NCI-H187 treated with DMSO at 0.1 percent for 48 hours (cell line): ENCODE results near the gene MYCBPAP.

Experiments used
- DNase-seq: peaks from one replicate; lab custom pipeline; 2025; lab: John Stamatoyannopoulos, UW

Gene MYCBPAP

DNA sequence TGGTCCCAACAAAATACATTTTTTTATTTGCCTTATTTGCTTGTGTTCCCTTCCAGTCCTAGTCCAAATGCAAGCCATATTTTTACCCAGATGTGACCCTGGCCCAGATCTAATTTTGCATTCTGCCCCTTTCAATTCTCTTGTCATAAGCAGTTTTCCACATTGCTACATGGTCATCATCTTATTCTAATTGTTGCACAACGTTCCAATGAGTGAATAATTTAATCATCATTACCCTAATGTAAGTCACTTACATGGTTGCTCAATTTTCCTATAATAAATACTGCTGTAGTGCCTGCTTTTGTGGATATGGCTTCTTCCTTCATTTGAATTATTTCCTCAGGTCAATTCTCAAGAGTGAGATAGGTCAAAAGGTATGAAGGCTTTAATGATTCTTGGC lies 16.7 kb upstream of the MYCBPAP start:
- DNase-seq = no peak

DNA sequence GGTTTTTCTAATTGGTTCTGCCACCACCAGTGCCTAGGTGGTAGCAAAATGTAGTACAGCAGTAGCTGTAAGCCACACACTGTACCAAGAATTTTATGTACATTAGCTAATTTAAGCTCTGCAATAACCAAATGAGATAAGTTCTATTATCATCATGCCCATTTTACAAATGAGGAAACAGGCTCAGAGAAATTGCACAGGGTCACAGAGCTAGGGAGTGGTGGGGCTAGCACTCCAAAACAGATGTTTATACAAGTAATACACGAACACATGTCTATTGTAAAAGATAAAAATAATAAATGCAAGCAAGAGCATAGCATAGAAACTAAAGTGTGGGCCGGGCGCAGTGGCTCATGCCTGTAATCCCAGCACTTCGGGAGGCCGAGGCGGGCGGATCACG lies 16.0 kb upstream of the MYCBPAP start:
- DNase-seq = no peak

DNA sequence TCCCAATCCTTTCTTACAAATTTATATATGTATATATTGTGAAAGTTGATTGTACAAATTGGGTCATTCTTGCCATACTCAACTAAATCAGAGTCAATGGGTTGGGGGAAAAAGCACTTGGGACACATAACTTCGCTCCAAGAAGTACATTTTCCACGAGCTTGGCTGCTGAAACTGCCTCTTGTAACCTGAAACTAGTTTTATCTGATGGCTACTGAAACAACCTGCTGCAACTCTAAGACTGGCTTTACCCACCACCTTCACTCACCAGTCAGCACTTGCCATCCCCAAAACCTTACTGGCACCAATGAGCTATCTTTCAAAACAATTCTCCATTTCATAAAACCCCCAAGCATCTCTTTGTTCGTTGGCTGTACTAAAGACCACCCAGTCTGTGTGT lies 14.5 kb upstream of the MYCBPAP start:
- DNase-seq = no peak

DNA sequence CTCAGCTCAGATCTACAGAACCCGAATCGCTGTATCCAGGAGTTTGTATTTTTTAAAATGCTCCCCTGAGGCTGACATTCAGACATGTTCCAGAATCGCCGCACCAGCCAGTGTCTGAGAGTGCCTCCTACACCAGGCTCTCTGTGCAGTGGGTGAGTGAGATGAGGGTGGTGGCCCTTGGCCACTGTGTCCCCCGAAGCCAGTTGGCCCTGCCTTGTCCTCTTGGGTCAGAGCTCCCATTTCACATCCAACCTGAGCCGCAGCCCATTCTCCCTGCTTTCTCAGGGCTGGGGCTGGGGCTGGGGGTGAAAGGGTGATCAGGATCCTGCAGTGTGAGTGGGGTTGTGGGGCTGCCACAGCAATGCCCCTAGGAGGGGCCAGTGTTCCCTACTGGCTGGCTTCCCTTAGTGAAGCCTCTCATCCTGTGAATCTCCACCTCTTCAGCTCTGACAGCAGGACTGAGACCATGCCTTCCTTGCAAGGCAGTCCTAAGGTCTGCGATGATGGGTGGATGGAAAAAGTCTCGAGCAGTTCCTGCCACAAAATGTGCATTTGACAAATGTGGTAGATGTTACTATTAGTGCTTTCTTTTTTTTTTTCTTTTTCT lies 12.9 kb upstream of the MYCBPAP start:
- no peak for DNase-seq

DNA sequence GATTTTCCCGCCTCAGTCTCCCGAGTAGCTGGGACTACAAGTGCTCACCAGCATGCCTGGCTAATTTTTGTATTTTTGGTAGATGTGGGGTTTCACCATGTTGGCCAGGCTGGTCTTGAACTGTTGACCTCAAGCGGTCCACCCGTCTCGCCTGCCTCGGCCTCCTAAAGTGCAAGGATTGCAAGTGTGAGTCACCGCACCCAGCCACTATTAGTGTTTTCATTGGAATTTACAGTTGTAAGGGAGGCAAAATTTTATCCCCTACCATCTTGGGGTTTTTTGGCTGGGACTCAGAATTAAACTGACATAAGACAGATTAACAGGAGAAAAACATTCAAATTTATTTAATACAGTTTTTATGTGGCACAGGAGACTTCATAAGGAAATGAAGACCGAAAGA lies 12.3 kb upstream of the MYCBPAP start:
- DNase-seq = no peak

DNA sequence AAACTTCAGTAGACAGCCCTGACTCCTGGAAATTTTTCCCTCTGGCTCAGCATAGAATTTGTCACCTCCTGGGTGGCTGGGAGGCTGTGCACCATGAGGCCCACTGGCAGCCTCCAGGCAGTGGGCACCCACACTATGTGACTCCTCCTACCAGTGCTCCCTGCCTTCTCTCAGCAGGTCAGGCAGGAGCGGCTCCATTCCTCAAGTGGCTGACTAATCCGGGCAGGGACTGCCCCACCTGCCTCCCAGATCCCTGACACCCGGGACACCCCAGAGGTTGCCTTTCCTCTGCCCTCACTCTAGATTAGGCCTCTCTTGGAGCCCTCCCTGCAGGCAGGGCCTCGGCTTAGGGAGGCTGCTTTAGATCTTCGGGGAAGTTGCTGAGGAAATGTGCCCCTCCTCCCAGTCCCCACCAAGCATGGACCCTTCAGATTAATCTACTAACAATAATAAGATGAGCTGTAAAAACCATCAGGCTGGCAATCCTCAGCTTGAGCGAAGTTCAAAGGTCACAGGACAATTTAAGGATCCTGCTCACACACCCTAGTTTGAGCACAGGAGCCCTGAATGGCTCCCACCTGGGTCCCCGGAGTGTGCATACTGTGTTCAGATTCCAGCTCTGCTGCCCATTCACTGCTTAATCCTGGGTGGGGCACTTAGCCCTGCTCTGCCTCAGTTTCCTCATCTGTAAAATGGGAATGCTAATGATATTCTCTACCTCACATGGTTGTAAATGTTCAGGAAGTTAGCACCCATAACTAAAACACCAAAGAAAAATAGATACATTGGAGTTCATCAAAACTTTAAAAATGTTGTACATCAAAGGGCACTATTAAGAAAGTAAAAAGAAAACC lies 10.0 kb upstream of the MYCBPAP start:
- DNase-seq = no peak

DNA sequence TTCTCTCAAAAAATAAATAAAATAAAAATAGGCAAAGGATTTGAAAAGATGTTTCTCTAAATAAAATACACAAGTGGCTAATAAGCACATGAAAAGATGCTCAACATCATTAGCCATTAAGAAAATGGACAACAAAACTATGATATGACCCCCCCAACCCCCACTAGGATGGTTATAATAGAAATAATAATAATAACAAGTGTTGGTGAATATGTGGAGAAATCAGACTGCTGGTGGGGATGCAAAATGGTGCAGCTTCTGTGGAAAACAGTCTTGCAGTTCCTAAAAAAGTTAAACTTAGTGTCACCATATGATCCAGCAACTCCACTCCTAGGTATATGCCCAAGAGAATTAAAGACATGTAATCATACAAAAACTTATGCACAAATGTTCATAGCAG lies 9.0 kb upstream of the MYCBPAP start:
- no peak for DNase-seq

DNA sequence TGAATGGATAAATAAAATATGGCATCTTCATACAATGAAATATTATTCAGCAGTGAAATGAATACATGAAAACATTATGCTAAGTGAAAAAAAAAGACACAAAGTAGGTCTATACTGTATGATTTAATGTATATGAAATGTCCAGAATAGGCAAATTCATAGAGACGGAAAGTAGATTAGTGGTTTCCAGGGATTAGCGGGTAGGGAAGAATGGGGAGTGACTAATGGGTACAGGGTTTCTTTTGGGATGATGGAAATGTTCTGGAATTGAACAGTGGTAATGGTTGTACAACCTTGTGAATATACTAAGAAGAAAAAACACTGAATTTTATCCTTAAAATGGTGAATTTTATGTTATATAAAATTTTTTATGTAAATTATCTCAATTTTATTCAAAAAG lies 8.5 kb upstream of the MYCBPAP start:
- DNase-seq = no peak

DNA sequence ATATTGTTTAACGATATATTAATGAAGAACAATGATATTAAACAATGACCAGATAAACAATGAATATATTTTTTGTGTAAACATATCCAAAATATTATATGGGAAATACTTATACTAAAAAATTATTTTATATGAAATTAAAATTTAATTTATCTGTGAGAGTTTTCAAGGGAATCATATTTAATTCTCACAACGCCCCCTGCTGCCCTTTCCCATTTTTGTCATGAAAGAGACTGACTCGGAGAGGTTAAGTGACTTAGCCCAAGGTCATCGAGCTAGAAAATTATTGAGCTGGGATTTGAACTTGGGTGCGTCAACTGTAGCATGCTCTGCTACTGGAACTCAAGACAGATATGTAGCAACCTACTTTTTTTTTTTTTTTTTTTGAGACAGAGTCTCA lies 7.2 kb upstream of the MYCBPAP start:
- no peak for DNase-seq

DNA sequence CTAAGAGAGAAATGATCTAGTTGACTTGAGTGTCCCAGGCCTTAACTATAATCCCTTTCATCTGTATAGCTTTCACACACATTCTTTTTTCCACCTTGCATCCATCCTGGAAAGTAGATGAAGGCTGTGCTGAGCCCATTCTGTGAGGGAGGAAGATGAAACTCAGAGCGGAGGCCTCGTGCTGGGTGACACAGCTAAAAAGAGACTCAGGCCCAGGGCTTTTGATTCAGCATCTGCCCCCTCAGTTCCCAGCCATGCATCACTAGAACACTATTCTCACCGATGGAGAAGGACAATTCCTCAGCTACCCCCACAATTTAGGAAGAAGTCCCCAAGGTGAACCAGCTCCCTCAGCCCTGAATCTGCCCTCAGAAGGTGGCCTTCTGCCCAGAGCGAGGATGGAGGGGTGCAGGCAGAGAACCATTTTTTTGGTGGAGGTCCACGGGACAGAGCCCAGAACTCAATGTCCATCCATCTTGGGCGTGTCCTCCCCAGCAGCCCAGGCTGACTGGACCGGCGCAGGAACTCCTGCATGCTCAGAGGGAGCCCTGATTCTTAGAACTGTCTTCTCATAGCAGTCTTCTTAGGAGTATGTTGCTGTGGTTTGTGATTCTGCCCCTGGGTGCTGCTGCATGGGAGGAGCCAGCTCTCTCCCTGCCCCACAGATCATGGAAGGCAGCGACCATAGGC lies 5.8 kb upstream of the MYCBPAP start:
- DNase-seq = no peak

DNA sequence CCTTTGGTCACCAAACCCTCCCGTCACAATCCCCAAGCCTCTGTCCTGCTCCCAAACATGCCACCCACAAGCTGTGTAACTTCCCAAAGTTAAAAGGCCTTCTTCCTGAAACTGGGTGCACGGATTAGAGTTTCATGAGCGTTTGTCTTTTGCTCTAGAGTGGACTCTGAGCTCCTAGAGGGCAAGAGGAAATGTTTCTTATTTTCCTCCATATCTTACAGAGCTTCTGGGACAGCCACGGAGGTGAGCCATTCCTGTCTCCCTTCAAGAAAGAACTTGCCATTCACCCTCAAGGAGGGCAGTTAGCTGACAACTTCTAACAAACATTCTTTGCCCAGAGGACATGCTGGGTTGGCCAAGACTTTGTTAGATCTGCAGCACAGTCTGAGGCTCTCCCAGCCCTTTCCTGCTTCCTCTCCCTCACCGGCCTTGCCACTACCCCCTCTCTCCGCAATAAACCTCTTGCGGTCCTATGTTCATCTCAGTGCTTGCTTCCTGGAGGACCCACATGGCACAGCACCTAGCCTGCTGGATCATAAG lies 2.6 kb upstream of the MYCBPAP start:
- no peak for DNase-seq

DNA sequence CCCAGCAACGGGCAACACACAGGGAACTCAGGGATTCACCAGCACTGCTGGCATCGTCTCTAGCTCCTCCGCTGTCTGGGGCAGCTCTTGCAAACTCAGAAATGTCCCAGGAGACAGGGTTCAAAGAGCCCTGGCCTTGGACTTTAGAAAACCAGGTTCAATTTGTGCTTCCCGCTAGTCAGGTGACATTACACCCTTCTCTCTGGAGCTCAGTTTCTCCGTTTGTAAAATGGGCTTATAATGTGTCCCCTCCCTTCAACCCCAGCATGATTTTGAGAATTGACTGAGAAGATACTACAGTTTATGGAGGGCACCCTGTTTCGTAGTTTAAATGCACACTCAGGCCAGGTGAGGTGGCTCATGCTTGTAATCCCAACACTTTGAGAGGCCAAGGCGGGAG lies 1.9 kb upstream of the MYCBPAP start:
- no peak for DNase-seq

DNA sequence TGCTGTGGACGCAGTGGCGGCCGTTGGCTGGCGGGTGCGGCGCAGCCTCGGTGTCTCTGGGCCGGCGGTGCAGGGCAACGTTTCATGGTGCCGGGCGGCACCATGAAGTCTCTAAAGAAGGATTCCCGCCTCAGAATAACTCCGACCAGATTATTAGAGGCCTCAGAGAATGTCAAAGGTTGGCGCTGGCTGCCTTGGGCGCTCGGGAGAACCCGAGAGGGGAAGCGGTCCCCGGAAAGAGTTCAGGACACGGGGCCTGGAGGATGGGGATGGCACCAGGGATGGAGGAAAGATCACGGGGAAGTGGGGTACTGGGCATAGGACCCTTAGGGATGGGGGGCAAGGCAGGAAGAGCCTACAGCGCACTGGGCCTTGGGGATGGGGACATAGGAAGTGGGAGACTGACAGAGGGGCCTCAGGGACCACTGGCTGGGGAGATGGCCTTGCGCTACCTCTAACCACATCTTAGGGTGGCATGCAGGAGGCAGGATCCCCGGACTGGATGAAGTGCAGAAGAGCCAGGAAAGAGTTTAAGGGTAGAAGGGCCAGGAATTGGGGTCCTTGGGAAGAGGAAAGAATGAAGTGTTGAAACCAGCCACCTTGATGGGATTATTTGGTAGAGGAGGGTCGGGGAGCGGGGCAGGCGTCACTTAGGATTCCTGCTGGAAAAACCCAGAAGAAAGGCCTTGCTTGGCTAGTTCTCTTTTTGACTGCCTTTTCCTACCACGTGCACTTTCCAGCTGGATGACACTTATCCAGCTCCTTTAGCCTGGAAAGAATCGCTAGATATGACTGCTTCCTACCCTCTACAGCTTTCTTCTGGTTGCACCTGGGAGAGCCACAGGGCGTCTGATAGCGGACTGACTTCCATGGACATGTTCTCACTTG lies 578 bp downstream of the MYCBPAP start:
- DNase-seq = no peak

DNA sequence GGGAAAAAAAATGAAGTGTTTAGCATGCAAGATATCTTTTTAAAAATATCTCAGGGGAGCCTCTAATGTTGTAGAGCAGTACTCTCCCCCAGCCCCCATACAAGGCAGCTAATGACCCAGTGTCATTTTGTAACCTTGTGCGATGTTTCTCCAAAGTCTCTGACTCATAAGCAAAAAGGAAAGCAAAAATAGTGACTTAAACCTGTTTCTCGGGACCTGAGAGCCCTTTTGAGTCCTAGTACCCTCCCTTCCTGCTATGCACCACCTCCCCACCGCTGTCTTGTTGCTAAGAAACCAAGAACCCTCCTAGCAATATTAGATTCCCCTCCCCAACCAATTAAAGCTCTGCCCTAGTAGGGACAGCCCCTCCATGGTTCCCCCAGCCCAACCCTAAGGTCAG lies 2.8 kb downstream of the MYCBPAP start:
- DNase-seq = no peak

DNA sequence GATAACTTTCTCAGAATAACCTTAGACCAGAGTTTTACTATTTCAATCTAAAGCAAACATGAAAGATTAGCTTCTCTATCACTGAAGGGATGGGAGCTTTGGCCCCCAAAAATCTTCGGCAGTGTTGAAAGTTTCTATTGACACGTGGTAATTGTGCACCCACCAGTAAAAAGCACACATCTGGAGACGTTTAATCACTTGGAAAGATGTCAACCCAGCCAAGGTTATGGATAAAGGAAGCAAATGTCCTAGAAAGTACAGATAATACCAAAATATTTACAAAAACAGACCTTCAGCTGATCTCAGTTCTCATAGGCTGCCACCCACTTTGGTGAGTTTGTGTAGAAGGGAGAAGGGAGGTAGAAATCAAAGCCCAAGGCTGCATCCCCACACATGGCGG lies 5.3 kb downstream of the MYCBPAP start:
- DNase-seq = no peak

DNA sequence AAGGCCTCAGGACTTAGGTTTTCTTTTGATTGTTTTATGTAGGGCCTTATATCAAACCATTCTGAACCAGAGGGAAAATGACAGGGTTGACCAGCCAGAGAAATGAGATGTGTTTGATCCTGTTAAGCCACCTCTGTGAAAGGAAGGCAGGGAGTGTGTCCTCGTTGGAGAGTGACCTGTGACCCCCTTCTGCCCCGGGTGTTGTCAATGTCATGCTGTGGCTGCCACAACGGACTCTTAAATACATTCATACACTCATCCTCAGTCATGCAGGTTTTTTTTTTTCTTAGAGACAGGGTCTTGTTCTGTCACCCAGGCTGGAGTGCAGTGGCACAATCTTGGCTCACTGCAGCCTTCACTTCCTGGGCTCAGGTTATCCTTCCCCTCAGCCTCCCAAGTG lies 6.1 kb downstream of the MYCBPAP start:
- DNase-seq = no peak

DNA sequence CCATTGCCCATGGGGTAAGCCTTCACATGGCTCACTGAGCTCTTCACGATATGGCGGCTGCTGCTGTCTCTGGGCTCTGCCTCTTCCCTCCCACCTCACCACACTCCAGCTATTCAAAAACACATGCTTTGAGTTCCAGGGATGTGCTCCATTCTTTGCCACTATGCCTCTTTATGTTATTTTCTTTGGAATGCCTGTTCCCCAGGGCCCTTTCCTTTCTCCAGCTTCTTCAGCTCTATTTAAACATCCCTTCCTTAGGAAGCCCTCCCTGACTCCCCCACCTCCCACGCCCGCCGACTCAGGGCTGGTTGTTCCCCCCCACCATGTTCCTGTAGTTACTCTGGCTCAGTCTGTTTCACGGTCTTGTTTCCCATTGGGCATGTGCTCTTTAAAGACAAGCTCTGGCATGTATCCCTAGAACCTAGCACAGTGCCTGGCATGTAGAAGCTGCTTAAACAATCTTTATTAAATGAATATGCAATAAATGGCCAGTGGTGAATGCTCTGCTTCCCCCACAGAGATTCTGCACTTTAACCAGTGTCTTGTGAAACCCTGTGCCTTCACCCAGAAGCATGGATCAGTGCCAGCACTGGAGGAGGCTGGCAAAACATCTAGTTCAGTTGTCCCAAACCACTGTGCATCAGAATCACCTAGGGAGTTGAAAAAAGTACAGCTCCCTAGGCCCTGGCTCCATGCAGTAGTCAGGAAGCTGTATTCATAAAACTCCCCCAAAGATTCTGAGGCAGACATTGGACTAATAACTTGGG lies 6.9 kb downstream of the MYCBPAP start:
- DNase-seq = no peak

DNA sequence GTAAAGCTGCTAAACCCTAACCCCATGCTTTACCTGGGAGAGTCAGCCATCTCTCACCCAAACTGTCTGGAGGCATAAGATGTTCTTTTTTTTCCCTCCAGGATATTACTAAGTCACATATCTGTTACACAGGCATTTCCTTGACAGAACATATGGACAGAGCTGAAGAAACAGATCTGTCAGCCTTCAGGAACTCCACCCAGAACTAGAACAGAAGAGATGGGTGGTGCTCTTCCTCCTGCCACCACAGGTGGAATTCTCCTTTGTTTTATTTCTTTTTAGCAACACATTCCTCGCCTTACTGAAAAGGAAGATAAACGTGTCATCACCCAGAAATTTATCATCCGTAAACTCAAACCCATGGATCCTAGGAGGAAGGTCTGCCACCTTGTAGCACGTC lies 8.8 kb downstream of the MYCBPAP start:
- DNase-seq = no peak

DNA sequence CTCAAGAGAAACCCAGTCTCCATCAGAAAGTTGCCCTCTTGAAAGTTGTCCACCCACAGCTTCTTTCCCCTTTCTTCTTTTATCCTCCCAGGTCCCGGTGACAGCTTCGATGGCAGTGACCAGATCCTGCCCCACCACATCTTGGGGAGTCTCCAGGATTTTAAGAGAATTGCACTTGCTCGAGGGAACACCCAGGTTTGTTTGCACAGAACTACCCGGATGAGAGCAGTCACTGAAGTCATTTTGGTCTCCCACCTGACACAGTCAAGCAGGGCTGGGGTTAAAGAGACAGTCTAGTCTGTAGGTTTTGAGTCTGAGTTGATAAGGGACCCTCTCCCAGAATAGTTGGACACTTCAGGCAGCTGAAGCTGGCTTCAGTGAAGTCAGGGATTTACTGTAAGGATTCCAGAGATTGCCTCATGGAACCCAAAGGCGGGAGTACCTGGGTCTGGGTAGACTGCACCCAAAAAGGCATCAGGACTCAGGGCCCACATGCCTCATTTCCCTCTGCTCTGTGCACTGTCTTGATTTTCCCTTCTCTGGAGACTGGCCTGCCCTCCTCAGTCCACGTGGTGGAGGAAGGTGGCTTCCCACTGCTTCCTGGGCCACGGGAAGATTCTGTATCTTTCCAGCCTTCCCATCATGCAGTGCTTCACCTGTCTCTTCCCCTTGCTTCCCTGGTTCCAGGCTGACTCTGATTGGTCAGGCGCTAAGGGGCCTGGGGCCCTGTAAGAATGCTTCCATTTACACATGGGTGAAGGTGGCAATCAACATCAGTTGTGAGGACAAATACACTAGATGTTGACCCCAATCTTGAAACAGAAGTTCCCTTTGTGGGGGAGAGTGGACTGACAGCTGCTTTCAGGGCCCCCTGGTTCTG lies 9.5 kb downstream of the MYCBPAP start:
- no peak for DNase-seq

DNA sequence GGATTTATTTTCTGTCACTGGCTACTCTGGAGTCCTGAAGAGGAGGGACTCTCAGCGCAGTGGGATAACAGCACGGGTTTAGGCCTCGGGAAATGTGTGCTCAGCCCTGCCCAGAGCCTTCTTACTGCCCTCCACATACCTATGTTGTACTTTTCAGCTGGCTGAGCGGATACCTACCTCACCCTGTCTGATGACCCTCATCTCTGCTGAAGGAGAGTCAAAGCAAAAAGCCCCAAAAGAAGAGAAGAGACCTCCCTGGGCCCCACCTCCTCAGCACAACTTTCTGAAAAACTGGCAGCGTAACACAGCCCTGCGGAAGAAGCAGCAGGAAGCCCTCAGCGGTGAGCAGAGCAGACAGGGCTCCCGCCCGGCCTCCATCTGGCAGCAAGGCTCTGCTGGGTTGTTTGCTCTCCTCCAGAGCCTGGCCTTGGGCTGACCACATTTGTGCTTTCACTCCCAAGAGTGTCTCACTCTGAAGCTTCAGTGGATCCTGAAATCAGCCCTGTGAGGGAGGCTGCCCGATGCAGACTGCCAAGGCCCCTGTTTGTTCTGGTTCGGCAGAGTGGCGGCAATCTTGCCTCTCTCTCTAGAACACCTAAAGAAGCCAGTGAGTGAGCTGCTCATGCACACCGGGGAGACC lies 10.3 kb downstream of the MYCBPAP start:
- DNase-seq = no peak
